NCI-H82 treated with DMSO at 0.1 percent for 48 hours (cell line): ENCODE measurements around the gene SOX9.

ENCODE experiments used
- DNase-seq: peaks from one replicate; lab custom pipeline; 2025; ENCODE audit not compliant: unreplicated experiment; lab: John Stamatoyannopoulos, UW

Gene SOX9

GRCh38 chr17:72120642-72121163 is at the start of gene SOX9:
TSS of gene SOX9 (plus strand) at chr17:72121020. CDS start at chr17:72121392, 372 bp downstream.
- peak; percentile 19 for DNase-seq

DNA sequence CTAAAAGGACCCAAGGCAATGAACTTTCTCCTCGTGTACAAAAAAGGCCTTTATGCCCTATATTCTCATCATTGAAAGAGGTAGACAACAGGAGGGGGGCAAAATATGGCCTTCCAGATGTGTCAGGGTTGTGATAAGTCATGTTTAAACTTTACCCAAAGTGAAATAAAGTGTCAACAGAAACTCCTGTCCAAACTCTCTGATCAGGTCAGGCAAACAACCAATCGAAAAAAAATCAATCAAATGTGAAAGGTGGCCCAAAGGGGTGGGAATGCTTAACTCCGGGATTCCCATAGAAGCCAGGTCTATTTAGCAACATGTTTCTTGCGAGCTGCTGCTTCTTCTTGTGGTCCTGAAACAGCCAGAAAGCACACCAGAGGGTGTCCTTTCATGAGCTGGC is 49.5 kb upstream of the SOX9 start:
- no peak for DNase-seq

- no peak for DNase-seq
These were observed 44.7 kb upstream of the SOX9 start for GRCh38 chr17:72075995-72076677.

GRCh38 chr17:72076678-72077030 is 44.2 kb upstream of the SOX9 start:
- DNase-seq: no peak

- no peak for DNase-seq
These were observed 43.4 kb upstream of the SOX9 start for GRCh38 chr17:72077326-72077960.

DNA sequence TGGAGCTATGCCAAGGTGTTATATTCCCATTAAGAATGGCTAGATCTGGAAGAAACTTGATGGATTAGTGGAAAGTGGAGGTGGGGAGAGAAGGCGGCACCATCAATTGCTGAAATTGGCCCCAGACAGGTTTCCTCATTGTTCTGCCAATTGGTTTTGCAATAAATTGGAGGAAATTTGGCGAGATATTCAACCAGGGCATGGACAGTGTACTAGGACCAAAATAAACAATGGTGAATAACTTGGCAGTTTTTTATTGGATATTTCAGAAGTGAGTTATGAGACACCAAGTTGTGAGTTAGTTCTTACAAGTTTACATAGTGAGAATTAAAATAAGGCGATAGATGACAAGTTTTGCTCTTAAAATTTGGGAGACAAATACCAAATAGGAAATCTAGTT is 41.1 kb upstream of the SOX9 start:
- no peak for DNase-seq

GRCh38 chr17:72087876-72088275 is 32.9 kb upstream of the SOX9 start:
- DNase-seq: no peak

DNA sequence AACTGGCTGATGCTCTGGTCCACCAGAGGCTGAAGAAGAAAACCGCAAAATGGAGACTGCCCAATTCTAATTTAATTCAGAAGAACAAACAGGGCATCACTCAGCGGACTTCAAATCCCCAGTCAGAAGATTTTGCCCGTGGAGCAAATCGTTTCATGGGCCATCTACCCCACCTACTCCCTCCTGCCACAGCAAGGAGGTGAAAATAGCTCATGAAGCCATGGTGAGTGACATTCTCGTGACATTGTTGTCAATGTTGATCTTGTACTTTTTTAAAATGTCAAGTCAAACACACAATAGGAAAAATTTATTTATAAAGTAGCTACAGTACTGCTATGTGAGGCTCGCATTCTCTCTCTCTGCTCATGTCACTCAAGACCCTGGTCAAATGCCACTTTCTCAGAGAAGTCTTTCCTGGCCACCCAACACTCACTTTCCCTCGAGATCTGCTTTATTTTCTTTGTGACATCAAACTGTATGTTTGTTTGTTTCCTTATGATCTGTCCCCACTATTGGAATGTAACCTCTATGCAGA is 31.3 kb upstream of the SOX9 start:
- DNase-seq: no peak

GRCh38 chr17:72090108-72090507 is 30.7 kb upstream of the SOX9 start:
- DNase-seq: no peak

DNA sequence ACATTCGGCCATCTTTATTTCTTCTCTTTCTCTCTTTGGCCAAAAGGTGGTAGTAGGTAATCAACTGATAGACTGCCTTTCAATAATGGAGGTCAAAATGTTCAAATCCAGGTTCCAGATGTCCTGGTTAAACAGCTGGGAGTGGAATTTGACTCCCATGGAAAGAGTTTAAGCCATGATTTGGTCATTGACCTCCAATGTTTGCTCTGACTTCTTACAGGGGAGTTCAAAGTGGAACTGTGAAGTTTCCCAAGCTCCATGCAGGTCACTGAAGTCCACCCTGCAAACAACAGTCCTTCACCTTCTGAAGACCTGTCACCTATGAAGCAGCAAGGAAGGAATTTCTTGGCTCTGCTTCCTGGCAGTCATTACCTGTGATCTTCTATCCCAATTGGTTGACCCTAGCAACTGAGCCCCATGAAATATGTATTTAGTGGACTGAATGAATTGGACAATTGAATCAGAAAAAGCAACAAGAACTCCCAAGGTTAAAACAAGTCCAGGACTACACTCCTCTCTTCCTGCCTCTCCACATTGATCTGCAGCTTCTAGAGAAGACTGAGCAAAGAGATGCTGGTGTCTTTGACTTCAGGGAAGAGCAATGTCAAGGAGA is 28.0 kb upstream of the SOX9 start:
- DNase-seq: no peak

GRCh38 chr17:72093707-72094106 is 27.1 kb upstream of the SOX9 start:
- DNase-seq: no peak

DNA sequence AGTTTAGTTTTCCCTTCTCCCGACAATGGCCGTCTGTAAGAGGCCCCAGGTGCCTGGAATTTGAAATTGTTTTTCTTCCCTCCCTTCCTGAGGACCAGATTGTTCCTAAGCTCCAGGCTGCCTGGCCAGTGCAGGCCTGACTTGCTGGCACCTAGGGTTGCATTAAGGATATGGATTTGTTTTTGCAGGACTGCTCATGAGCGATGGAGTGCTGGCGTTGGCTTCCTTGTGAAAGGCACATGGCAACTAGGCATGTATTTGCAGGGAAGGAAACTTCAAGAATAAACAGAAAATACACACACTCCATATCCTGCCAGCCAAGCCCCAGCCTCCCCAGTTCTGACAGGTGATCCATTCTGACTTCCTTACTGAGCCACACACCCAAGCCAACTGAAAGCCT is 25.5 kb upstream of the SOX9 start:
- no peak for DNase-seq

- DNase-seq: no peak
These were observed 23.7 kb upstream of the SOX9 start for GRCh38 chr17:72097144-72097543.

DNA sequence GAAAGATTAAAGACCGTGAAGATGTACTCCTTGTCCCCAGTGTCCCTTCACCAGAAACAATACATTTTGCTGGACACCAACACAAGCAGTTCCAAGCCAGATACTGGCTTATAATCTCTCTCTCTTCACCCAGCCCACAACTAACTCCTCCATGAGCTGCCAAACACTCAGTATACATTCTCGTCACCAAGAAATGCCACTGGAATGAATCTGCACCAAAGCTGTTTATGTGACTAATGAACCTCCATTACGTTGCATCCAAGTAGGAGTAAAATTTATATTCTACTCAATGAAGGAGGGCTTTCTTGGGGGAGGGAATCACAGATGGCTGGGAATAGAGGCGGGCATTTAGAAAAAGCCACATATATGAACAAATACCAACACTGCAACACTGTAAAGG is 20.9 kb upstream of the SOX9 start:
- no peak for DNase-seq

DNA sequence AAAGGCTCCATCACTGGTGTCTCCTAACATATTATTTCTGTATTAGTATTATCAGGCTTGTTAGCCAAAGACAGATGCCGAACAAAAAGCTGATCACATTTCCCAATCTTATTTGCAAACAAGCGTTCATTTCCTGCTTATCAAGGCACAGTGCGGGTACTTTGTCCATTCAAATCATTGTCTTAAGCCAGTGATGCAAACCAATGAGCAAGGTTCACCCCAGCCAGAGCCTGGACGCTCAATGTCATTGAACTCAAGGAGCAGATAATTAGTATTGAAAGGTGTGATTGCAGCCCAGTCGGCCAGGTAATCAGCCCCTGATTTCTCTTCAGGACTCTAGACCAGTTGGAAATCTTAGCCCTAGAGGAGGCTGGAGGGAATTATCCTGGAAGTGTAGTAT is 20.4 kb upstream of the SOX9 start:
- no peak for DNase-seq

- no peak for DNase-seq
These were observed 19.3 kb upstream of the SOX9 start for GRCh38 chr17:72101526-72101925.

- DNase-seq: no peak
These were observed 18.5 kb upstream of the SOX9 start for GRCh38 chr17:72102366-72102765.

- no peak for DNase-seq
These were observed 16.5 kb upstream of the SOX9 start for GRCh38 chr17:72104164-72104862.

DNA sequence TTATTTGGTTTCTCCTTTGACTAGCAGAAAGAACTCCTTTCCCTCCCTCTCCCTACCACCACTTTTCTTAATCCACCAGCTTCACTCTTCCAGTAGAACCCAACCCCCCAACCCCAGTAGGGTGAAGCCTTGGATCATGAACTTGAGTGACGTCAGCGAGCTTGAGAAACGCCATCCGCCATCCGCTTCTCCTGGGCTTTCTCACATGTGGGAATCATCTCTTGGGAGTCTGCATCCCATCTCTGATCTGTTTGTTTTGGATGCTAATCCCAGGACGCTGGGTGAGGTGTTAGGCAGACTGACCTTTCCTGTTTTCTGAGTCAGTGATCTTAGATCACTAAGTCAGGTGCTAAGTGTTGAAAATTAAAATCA is 16.0 kb upstream of the SOX9 start:
- DNase-seq: no peak

GRCh38 chr17:72107100-72107499 is 13.7 kb upstream of the SOX9 start:
- no peak for DNase-seq

DNA sequence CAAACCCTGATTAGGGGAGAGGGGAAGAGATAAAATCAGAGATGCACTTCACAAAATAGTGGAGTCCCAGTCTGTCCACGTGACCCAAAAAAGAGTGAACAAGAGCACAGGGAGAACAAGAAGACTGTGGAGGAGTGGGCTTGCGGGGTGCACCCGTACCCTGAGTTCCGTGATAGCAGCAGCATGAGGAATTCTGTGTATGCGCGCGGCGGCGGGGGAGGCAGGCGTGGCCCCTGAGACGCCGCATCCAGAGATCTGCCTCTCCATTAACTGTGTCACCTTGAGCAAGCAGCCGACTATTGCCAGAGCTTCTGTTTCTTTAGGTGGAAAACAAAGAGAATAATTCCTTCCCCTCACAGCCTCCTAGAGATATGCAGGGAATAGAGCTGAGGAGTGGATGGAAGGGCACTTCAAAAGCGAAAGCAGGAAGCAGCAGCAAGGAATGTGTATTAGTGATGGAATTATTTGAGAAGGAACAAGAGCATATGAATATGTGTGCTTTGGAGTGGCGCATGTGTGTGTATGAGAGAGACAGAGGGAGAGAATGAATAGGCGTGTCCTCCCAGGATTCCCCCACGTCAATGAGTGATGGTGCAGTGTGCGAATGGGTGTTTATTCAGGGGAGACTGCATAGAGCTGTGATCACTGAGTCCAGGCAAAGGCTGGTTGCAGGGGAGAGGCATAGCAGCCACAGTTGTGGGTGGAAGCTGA is 10.4 kb upstream of the SOX9 start:
- DNase-seq: no peak
